Activated T-cell treated with anti-CD3 and anti-CD28 coated beads for 48 hours (primary cell): ENCODE data around the gene ABL1.

Experiments used
- DNase-seq: peaks from one replicate; pipeline ENCODE4 v3.0.0-alpha.2; 2020; ENCODE audit warnings: low read depth

ABL1 gene

GRCh38 chr9:130890870-130891687, 56.0 kb downstream of the ABL1 start:
- DNase-seq, result no peak

- DNase-seq, result no peak
Observed at GRCh38 chr9:130891688-130892476, 56.8 kb downstream of the ABL1 start.

- no peak for DNase-seq
Observed at GRCh38 chr9:130892477-130893304, 57.6 kb downstream of the ABL1 start.

GRCh38 chr9:130893341-130894101, 58.5 kb downstream of the ABL1 start:
- DNase-seq, result no peak

- DNase-seq, result no peak
Observed at GRCh38 chr9:130894546-130894945, 59.5 kb downstream of the ABL1 start.

- DNase-seq, result no peak
Observed at GRCh38 chr9:130895038-130895437, 60.0 kb downstream of the ABL1 start.

GRCh38 chr9:130895481-130896232, 60.6 kb downstream of the ABL1 start:
- DNase-seq, result no peak

GRCh38 chr9:130896233-130897014, 61.4 kb downstream of the ABL1 start, which contains the start of gene QRFP:
Gene QRFP, minus strand, starts transcription at chr9:130896812. Its CDS starts 2,974 bp downstream, at chr9:130893838.
- no peak for DNase-seq

GRCh38 chr9:130897105-130897751, 62.2 kb downstream of the ABL1 start:
- no peak for DNase-seq

- DNase-seq, result no peak
Observed at GRCh38 chr9:130897848-130898551, 62.9 kb downstream of the ABL1 start.

GRCh38 chr9:130898552-130898852, 63.4 kb downstream of the ABL1 start:
- no peak for DNase-seq

- DNase-seq, result no peak
Observed at GRCh38 chr9:130899051-130899748, 64.1 kb downstream of the ABL1 start.

GRCh38 chr9:130900701-130901497, 65.8 kb downstream of the ABL1 start:
- DNase-seq, result no peak

GRCh38 chr9:130901498-130902203, 66.6 kb downstream of the ABL1 start:
- no peak for DNase-seq

- DNase-seq, result no peak
Observed at GRCh38 chr9:130902204-130903185, 67.4 kb downstream of the ABL1 start.
